ENCODE measurements around the gene CAND1.

The CAND1 gene

GRCh38 chr12:67243260-67243659 lies 25.9 kb upstream of the CAND1 start:
- H3K4me3 ChIP-seq (ENCODE audit: low read depth, low read length): no peak overlapping the region
- TF ChIP-seq CTCF (IDR thresholded peaks at IDR 0.05; ENCODE audit: control insufficient read depth, extremely low read depth, insufficient read depth): no peak
- DNase-seq (ENCODE audit: low read depth): no peak

GRCh38 chr12:67245571-67245970 lies 23.6 kb upstream of the CAND1 start:
- no peak overlapping the region for H3K4me3 ChIP-seq (ENCODE audit: low read depth, low read length)
- no peak for TF ChIP-seq CTCF (IDR thresholded peaks at IDR 0.05; ENCODE audit: control insufficient read depth, extremely low read depth, insufficient read depth)
- DNase-seq (ENCODE audit: low read depth): no peak

GRCh38 chr12:67251012-67251411 lies 18.1 kb upstream of the CAND1 start:
- H3K4me3 ChIP-seq (ENCODE audit: low read depth, low read length): no peak overlapping the region
- no peak for DNase-seq (ENCODE audit: low read depth)
- TF ChIP-seq CTCF (IDR thresholded peaks at IDR 0.05; ENCODE audit: control insufficient read depth, extremely low read depth, insufficient read depth): no peak

GRCh38 chr12:67254372-67255026 lies 14.7 kb upstream of the CAND1 start:
- no peak for TF ChIP-seq CTCF (IDR thresholded peaks at IDR 0.05; ENCODE audit: control insufficient read depth, extremely low read depth, insufficient read depth)
- no peak overlapping the region for H3K4me3 ChIP-seq (ENCODE audit: low read depth, low read length)
- no peak for DNase-seq (ENCODE audit: low read depth)

- H3K4me3 ChIP-seq (ENCODE audit: low read depth, low read length): no peak overlapping the region
- DNase-seq (ENCODE audit: low read depth): no peak
- TF ChIP-seq CTCF (IDR thresholded peaks at IDR 0.05; ENCODE audit: control insufficient read depth, extremely low read depth, insufficient read depth): no peak
Measured at GRCh38 chr12:67256649-67257048, 12.5 kb upstream of the CAND1 start.

GRCh38 chr12:67263471-67263870 lies 5.7 kb upstream of the CAND1 start:
- DNase-seq (ENCODE audit: low read depth): no peak
- no peak overlapping the region for H3K4me3 ChIP-seq (ENCODE audit: low read depth, low read length)
- no peak for TF ChIP-seq CTCF (IDR thresholded peaks at IDR 0.05; ENCODE audit: control insufficient read depth, extremely low read depth, insufficient read depth)

GRCh38 chr12:67268335-67268895 lies 743 bp upstream of the CAND1 start:
- H3K4me3 ChIP-seq (ENCODE audit: low read depth, low read length): peak overlapping the region; percentile 80
- no peak for TF ChIP-seq CTCF (IDR thresholded peaks at IDR 0.05; ENCODE audit: control insufficient read depth, extremely low read depth, insufficient read depth)
- peak; percentile 98 for DNase-seq (ENCODE audit: low read depth)
